GM18909 (cell line): ENCODE results near the gene IFNA4.
"Not testable (repeated sequence)": the region's sequence is repeated elsewhere in the genome, so short reads cannot be mapped to it uniquely, and the experiment has no call there.

Source experiments
- ATAC-seq: cut with Tn5 transposase; IDR thresholded peaks from one replicate; pipeline ENCODE4 v1.9.1; 2021; ENCODE audit warnings: mild to moderate bottlenecking; ENCODE audit not compliant: unreplicated experiment, poor library complexity

The IFNA4 gene

GRCh38 chr9:21187487-21187886 lies at the start of gene IFNA4:
IFNA4 (minus strand) TSS chr9:21187587; CDS start chr9:21187531, 56 bp downstream.
- not testable (repeated sequence) for ATAC-seq

GRCh38 chr9:21236360-21236714 lies 49.0 kb upstream of the IFNA4 start:
- ATAC-seq, result not testable (repeated sequence)

- ATAC-seq, result peak; percentile 91
Observed at GRCh38 chr9:21235468-21236359, 48.3 kb upstream of the IFNA4 start.

- ATAC-seq, result no peak
Observed at GRCh38 chr9:21234153-21234687, 46.8 kb upstream of the IFNA4 start.

- ATAC-seq, result no peak
Observed at GRCh38 chr9:21233258-21233657, 45.9 kb upstream of the IFNA4 start.

GRCh38 chr9:21228122-21228521 lies 40.7 kb upstream of the IFNA4 start, which contains the start of gene IFNA17:
IFNA17 (minus strand) TSS chr9:21228222; CDS start chr9:21228173, 49 bp downstream.
- no peak for ATAC-seq

GRCh38 chr9:21217211-21217610 lies 29.8 kb upstream of the IFNA4 start, which contains the start of gene IFNA16:
IFNA16 (minus strand) TSS chr9:21217311; CDS start chr9:21217305, 6 bp downstream.
- ATAC-seq, result not testable (repeated sequence)

GRCh38 chr9:21213411-21214326 lies 26.3 kb upstream of the IFNA4 start:
- ATAC-seq, result not testable (repeated sequence)

- not testable (repeated sequence) for ATAC-seq
Observed at GRCh38 chr9:21212160-21212559, 24.8 kb upstream of the IFNA4 start.

- ATAC-seq, result not testable (repeated sequence)
Observed at GRCh38 chr9:21210782-21211181, 23.4 kb upstream of the IFNA4 start.

- ATAC-seq, result no peak
Observed at GRCh38 chr9:21210311-21210710, 22.9 kb upstream of the IFNA4 start.

- ATAC-seq, result not testable (repeated sequence)
Observed at GRCh38 chr9:21207043-21207442, 19.7 kb upstream of the IFNA4 start, which contains the start of gene IFNA10. IFNA10 (minus strand) TSS chr9:21207143; CDS start chr9:21207097, 46 bp downstream.

- no peak for ATAC-seq
Observed at GRCh38 chr9:21205204-21205603, 17.8 kb upstream of the IFNA4 start.

GRCh38 chr9:21202105-21202504 lies 14.7 kb upstream of the IFNA4 start, which contains the start of gene IFNA7:
IFNA7 (minus strand) TSS chr9:21202205; CDS start chr9:21202165, 40 bp downstream.
- not testable (repeated sequence) for ATAC-seq

GRCh38 chr9:21194867-21195776 lies 7.7 kb upstream of the IFNA4 start:
- ATAC-seq, result peak; percentile 92

- ATAC-seq, result peak; percentile 97
Observed at GRCh38 chr9:21182810-21183736, 4.3 kb downstream of the IFNA4 start.

GRCh38 chr9:21174671-21175070 lies 12.7 kb downstream of the IFNA4 start:
- ATAC-seq, result no peak

GRCh38 chr9:21172156-21172555 lies 15.2 kb downstream of the IFNA4 start:
- ATAC-seq, result no peak
